HepG2 (cell line): ENCODE data around the gene STK25. TPM values are rescaled to one million over a fixed set of nuclear protein-coding genes. Genes with fewer than 3 reads are reported as not detected.

Experiments used
- ATAC-seq: fragments of 200-7000 bp; cut with Tn5 transposase; 3 replicates; pipeline ENCODE4 v1.9.1; 2020; ENCODE audit warnings: mild to moderate bottlenecking, moderate library complexity
- BruUV-seq: library from RNA; stranded (reverse); fragments of 400-500 nt; replicated peaks from 2 replicates; lab custom pipeline; 2021; lab: Mats Ljungman, UMichigan
- CTCF ChIA-PET: fragments of 300-600 bp; formaldehyde crosslinking; extraction: SDS; loops from one replicate; lab custom pipeline; 2021; ENCODE audit warnings: low total read pairs, inconsistent platforms, low intra/inter-chr PET ratio; lab: Yijun Ruan, JAX
- POLR2A ChIA-PET: fragments of 350-600 bp; sonication (Branson Sonifier 250); formaldehyde crosslinking; loops from one replicate; lab custom pipeline; 2020; ENCODE audit warnings: antibody characterized with exemption, inconsistent platforms; lab: Yijun Ruan, JAX
- DNase-seq: peaks from one replicate; pipeline ENCODE4 v3.0.0-alpha.2; 2015; ENCODE audit warnings: low spot score
- FAIRE-seq: peaks from 3 replicates; lab custom pipeline; 2011; peaks lifted over from hg19 to GRCh38; lab: Jason Lieb, UNC
- H2AFZ ChIP-seq: one replicate; pipeline ENCODE4 v1.6.1; 2011; ENCODE audit warnings: low read length, inconsistent platforms
- H3K27ac ChIP-seq: fragments of 300-600 bp; 3 replicates; pipeline ENCODE4 v1.8.0; 2011; ENCODE audit warnings: mixed run types, mild to moderate bottlenecking, mixed read lengths, low read length, inconsistent platforms; ENCODE audit not compliant: insufficient read depth; ENCODE audit errors: extremely low read length
- H3K27me3 ChIP-seq, 2 experiments: fragments of 200-600 bp in 1 of 2; 2 replicates in 1 of 2; 3 replicates in 1 of 2; pipeline versions ENCODE4 v1.6.0 to v1.8.0; 2011; ENCODE audit warnings: low read length in 2 of 2, mild to moderate bottlenecking in 2 of 2, moderate library complexity in 2 of 2, inconsistent platforms in 1 of 2; ENCODE audit not compliant: insufficient read depth in 2 of 2, control insufficient read depth in 1 of 2
- H3K36me3 ChIP-seq, 2 experiments: fragments of 200-600 bp in 1 of 2; replicated peaks in 1 of 2; 2 replicates in 1 of 2; 3 replicates in 1 of 2; pipeline versions ENCODE4 v1.5.1 to v1.8.0; 2011; ENCODE audit warnings: low read length in 2 of 2, inconsistent platforms in 1 of 2; ENCODE audit not compliant: insufficient read depth in 2 of 2, control insufficient read depth in 1 of 2
- H3K4me1 ChIP-seq: 2 replicates; pipeline ENCODE4 v1.5.1; 2012; ENCODE audit warnings: low read length, inconsistent platforms; ENCODE audit not compliant: insufficient read depth
- H3K4me2 ChIP-seq: 2 replicates; pipeline ENCODE4 v1.6.0; 2011; ENCODE audit warnings: low read depth, low read length, inconsistent platforms
- H3K4me3 ChIP-seq, 3 experiments: fragments of 200-600 bp in 1 of 3; sonication (generic), shearing (Covaris generic) in 1 of 3; replicated peaks in 1 of 3; 2 replicates each; pipeline ENCODE4 v1.5.1; 2011 to 2016; ENCODE audit warnings: low read length in 3 of 3, inconsistent platforms in 2 of 3, low read depth in 2 of 3, mild to moderate bottlenecking in 2 of 3, control low read depth in 1 of 3, mixed read lengths in 1 of 3; ENCODE audit not compliant: insufficient read depth in 1 of 3
- H3K79me2 ChIP-seq: one replicate; pipeline ENCODE4 v1.6.1; 2011; ENCODE audit warnings: low read length, inconsistent platforms; ENCODE audit not compliant: insufficient read depth
- H3K9ac ChIP-seq: 2 replicates; pipeline ENCODE4 v1.6.0; 2011; ENCODE audit warnings: mild to moderate bottlenecking, low read depth, low read length, inconsistent platforms; ENCODE audit not compliant: insufficient read depth
- H3K9me3 ChIP-seq: 2 replicates; pipeline ENCODE4 v1.5.1; 2012; ENCODE audit warnings: mild to moderate bottlenecking, low read length
- H4K20me1 ChIP-seq: 2 replicates; pipeline ENCODE4 v1.6.0; 2011; ENCODE audit warnings: inconsistent platforms, mild to moderate bottlenecking, low read length, moderate library complexity; ENCODE audit not compliant: insufficient read depth
- BORCS8-MEF2B ChIP-seq: sonication (generic); formaldehyde crosslinking; IDR thresholded peaks from 2 replicates; pipeline ENCODE4 v1.8.0; 2022; ENCODE audit warnings: mild to moderate bottlenecking, missing genetic modification reagents
- FOXP1 ChIP-seq, 2 experiments: fragments of 450-650 bp in 1 of 2; IDR thresholded peaks; 2 replicates each; pipeline ENCODE4 v1.6.1; 2017 to 2018; ENCODE audit warnings: antibody characterized with exemption in 1 of 2
- HDAC1 ChIP-seq: sonication (generic); formaldehyde crosslinking; IDR thresholded peaks from 2 replicates; pipeline ENCODE4 v1.5.1; 2020; ENCODE audit warnings: mild to moderate bottlenecking, missing genetic modification reagents
- KLF15 ChIP-seq: sonication (generic); formaldehyde crosslinking; IDR thresholded peaks from 2 replicates; pipeline ENCODE4 v1.8.1; 2023; ENCODE audit warnings: borderline replicate concordance, mild to moderate bottlenecking, inconsistent platforms, missing genetic modification reagents, mixed read lengths
- MAZ ChIP-seq, 2 experiments: sonication (generic) in 1 of 2; formaldehyde crosslinking in 1 of 2; IDR thresholded peaks; 2 replicates each; pipeline versions ENCODE4 v1.5.0 to v1.6.1; 2012 to 2020; ENCODE audit warnings: low read depth in 2 of 2, mild to moderate bottlenecking in 2 of 2, borderline replicate concordance in 1 of 2, improper control_type of control experiment in 1 of 2, low read length in 1 of 2, missing genetic modification reagents in 1 of 2, moderate library complexity in 1 of 2
- MBNL3 ChIP-seq: fragments of 250-450 bp; sonication (Bioruptor Pico); conservative IDR thresholded peaks from 2 replicates; pipeline ENCODE4 v1.8.0; 2022; ENCODE audit warnings: mild to moderate bottlenecking, inconsistent platforms
- MEIS1 ChIP-seq: sonication (generic); formaldehyde crosslinking; IDR thresholded peaks from 2 replicates; pipeline ENCODE4 v1.9.0; 2021; ENCODE audit warnings: mild to moderate bottlenecking, missing genetic modification reagents, moderate library complexity, borderline replicate concordance
- MIXL1 ChIP-seq: IDR thresholded peaks from 2 replicates; pipeline ENCODE4 v1.6.1; 2016
- SMARCE1 ChIP-seq: fragments of 450-650 bp; IDR thresholded peaks from 2 replicates; pipeline ENCODE4 v1.6.1; 2017; ENCODE audit warnings: borderline replicate concordance
- SRSF1 ChIP-seq: fragments of 200-400 bp; formaldehyde crosslinking; optimal IDR thresholded peaks from 2 replicates; pipeline ENCODE3; 2017; ENCODE audit warnings: mild to moderate bottlenecking, low read depth, low read length, moderate library complexity
- ZNF234 ChIP-seq: sonication (generic); formaldehyde crosslinking; conservative IDR thresholded peaks from 2 replicates; pipeline ENCODE4 v1.5.1; 2020; ENCODE audit warnings: mild to moderate bottlenecking, missing genetic modification reagents
- ZNF260 ChIP-seq: sonication (generic); formaldehyde crosslinking; IDR thresholded peaks from 2 replicates; pipeline ENCODE4 v1.4.0; 2020; ENCODE audit warnings: missing genetic modification reagents, low read depth, mild to moderate bottlenecking, borderline replicate concordance
- ZNF460 ChIP-seq: sonication (generic); formaldehyde crosslinking; IDR thresholded peaks from 2 replicates; pipeline ENCODE4 v1.5.1; 2020; ENCODE audit warnings: missing genetic modification reagents, mild to moderate bottlenecking, borderline replicate concordance
- ZNF670 ChIP-seq: sonication (generic); formaldehyde crosslinking; IDR thresholded peaks from 2 replicates; pipeline ENCODE4 v1.8.0; 2022; ENCODE audit warnings: mild to moderate bottlenecking, missing genetic modification reagents, borderline replicate concordance
- ZSCAN31 ChIP-seq: sonication (generic); formaldehyde crosslinking; IDR thresholded peaks from 2 replicates; pipeline ENCODE4 v1.5.0; 2020; ENCODE audit warnings: low read depth, mild to moderate bottlenecking, missing genetic modification reagents
- WGBS: methylation state at CpG from one replicate; pipeline ENCODE4 v1.1.6; 2017; ENCODE audit warnings: low lambda C conversion rate; 5-methylcytosine and 5-hydroxymethylcytosine counted together
- in situ Hi-C: cut with HindIII; loops from 2 replicates; pipeline ENCODE4 v1.10.0; 2017; ENCODE audit warnings: low pct_unique_long_range_greater_than_20kb; ENCODE audit not compliant: extremely low pct_ligation_motif_present
- intact Hi-C: fragments of 100-400 bp; cut with micrococcal nuclease; formaldehyde crosslinking; loops from one replicate; pipeline ENCODE4 v1.10.0; 2022; ENCODE audit not compliant: unreplicated experiment
- polyA plus RNA-seq, 8 experiments: library from polyadenylated mRNA; depleted of rRNA in 3 of 8; stranded (reverse) in 7 of 8; unstranded in 1 of 8; fragments of >200 nt; fragmentation: Illumina TruSeq in 4 of 8; extraction: Trizol in 4 of 8; gene quantifications; 2 replicates each; pipeline versions ENCODE4 v1.2.1 to v1.2.3, GENCODE V29; 2011 to 2016; ENCODE audit warnings: low read depth in 4 of 8, missing spikeins in 1 of 8, mixed read lengths in 1 of 8; ENCODE audit not compliant: insufficient read depth in 1 of 8
- total RNA-seq, 5 experiments: library from RNA; depleted of rRNA; stranded (reverse); fragments of >200 nt; fragmentation: Illumina TruSeq; extraction: Trizol; gene quantifications; 2 replicates each; pipeline ENCODE4 v1.2.3, GENCODE V29; 2016; ENCODE audit warnings: low read depth in 1 of 5
- TF ChIP-seq, protein P1 (sequence below): IDR thresholded peaks from 2 replicates; pipeline ENCODE4 v1.6.1; 2016; ENCODE audit warnings: low read depth, missing genetic modification reagents, missing compliant biosample characterization
- TF ChIP-seq, protein P2 (sequence below): sonication (generic); IDR thresholded peaks from 2 replicates; pipeline ENCODE4 v1.6.1; 2016; ENCODE audit warnings: low read depth, borderline replicate concordance

Gene STK25
- total and polyA plus RNA-seq, 2 of the 13 experiments (the other 11 are each of a cell fraction or from before 2014, with no cell fraction given) = 177 to 481 TPM

DNA sequence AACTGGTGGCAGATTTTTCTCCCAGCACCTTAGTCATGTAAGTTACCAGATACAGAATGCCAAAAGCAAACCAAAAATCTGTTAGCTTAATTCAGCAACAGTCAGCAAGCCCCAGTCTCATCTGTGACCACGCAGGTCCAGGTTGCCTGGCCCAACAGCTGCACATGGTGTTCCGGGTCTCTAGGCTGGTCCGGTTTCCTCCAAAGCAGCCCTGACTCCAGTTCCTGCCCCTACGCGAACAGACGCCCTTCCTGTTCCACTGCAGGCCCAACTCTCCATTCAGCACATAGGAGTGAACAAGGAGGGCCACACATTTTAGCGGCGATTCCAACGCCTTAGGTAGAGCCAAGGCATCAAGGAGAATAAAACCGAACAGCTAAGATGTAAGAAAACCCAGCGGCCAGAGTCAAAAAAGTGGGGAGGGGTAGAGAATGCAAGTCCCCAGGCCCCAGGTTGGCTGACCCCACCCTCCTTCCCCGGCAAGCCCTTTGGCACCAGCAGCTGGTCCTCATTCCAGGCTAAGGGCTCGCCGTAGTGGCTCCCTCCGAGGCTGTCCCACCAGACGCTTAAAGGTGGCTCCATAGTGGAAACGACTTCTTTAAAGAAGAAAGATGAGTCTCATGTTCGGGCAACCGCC, 1.5 kb downstream of the STK25 start:
- CTCF ChIA-PET = no interaction called here
- H3K9me3 ChIP-seq = no peaks in the 10 kb centered on the region
- H3K36me3 ChIP-seq = peaks cover 7% of the 10 kb centered on the region in 2 experiments; a peak in 4 of 5 replicates
- WGBS = 37% methylated on average over 14 of the region's 19 CpGs
- no peak overlapping the region for H2AFZ ChIP-seq
- in situ Hi-C loops (no loop called here), intact Hi-C loops (loop anchor here (10.0 kb wide), 1 partner anchor 152 kb away; the partner anchor contains the start of gene FARP2)
- POLR2A ChIA-PET = interaction anchor here (1.8 to 2.0 kb wide), 2 partner anchors 13 to 27 kb away, joined by 5 to 11 read pairs; no protein-coding TSS in a partner anchor
- DNase-seq (no peak), ATAC-seq (peak; percentile 0; the same call in 2 of the 3 replicates), FAIRE-seq (no peak)
- H3K4me2 ChIP-seq = peak overlapping the region; percentile 91
- peak overlapping the region; percentile 70 for H3K27ac ChIP-seq
- H3K27me3 ChIP-seq = no peaks in the 10 kb centered on the region
- peaks cover 48% of the 10 kb centered on the region for H3K79me2 ChIP-seq
- peak overlapping the region; percentile 85 to 98 (median 89) for H3K4me3 ChIP-seq
- TSS peak; percentile 56 for BruUV-seq
- peaks cover 35% of the 10 kb centered on the region; the same call in 1 of the 2 replicates for H4K20me1 ChIP-seq
- peak overlapping the region; percentile 83 for H3K9ac ChIP-seq
- peaks cover 62% of the 10 kb centered on the region for H3K4me1 ChIP-seq
- TF ChIP-seq MIXL1 (no peak), ZNF460 (CRISPR knock-in tag) (no peak), HDAC1 (CRISPR knock-in tag) (0 out of 2 replicates have a peak, but pooled peaks have one; percentile 12), KLF15 (CRISPR knock-in tag) (no peak), SMARCE1 (no peak), SRSF1 (peak; percentile 55), ZNF260 (no peak), ZNF234 (CRISPR knock-in tag) (peak; percentile 27; the same call in 1 of the 2 replicates), MBNL3 (no peak), FOXP1 (IDR thresholded peaks at IDR 0.05) (no peak), FOXP1 (CRISPR knock-in tag; IDR thresholded peaks at IDR 0.05) (no peak), MEIS1 (CRISPR knock-in tag) (0 out of 2 replicates have a peak, but pooled peaks have one; percentile 13), ZSCAN31 (CRISPR knock-in tag) (no peak), ZNF670 (0 out of 2 replicates have a peak, but pooled peaks have one; percentile 69), BORCS8-MEF2B (CRISPR knock-in tag) (0 out of 2 replicates have a peak, but pooled peaks have one; percentile 31), MAZ (IDR thresholded peaks at IDR 0.05; ENCODE audit: borderline replicate concordance, low read depth, low read length) (no peak), MAZ (CRISPR knock-in tag; IDR thresholded peaks at IDR 0.05; ENCODE audit: low read depth) (peak; percentile 52; the same call in 1 of the 2 replicates)
- TF ChIP-seq, protein P1, sequence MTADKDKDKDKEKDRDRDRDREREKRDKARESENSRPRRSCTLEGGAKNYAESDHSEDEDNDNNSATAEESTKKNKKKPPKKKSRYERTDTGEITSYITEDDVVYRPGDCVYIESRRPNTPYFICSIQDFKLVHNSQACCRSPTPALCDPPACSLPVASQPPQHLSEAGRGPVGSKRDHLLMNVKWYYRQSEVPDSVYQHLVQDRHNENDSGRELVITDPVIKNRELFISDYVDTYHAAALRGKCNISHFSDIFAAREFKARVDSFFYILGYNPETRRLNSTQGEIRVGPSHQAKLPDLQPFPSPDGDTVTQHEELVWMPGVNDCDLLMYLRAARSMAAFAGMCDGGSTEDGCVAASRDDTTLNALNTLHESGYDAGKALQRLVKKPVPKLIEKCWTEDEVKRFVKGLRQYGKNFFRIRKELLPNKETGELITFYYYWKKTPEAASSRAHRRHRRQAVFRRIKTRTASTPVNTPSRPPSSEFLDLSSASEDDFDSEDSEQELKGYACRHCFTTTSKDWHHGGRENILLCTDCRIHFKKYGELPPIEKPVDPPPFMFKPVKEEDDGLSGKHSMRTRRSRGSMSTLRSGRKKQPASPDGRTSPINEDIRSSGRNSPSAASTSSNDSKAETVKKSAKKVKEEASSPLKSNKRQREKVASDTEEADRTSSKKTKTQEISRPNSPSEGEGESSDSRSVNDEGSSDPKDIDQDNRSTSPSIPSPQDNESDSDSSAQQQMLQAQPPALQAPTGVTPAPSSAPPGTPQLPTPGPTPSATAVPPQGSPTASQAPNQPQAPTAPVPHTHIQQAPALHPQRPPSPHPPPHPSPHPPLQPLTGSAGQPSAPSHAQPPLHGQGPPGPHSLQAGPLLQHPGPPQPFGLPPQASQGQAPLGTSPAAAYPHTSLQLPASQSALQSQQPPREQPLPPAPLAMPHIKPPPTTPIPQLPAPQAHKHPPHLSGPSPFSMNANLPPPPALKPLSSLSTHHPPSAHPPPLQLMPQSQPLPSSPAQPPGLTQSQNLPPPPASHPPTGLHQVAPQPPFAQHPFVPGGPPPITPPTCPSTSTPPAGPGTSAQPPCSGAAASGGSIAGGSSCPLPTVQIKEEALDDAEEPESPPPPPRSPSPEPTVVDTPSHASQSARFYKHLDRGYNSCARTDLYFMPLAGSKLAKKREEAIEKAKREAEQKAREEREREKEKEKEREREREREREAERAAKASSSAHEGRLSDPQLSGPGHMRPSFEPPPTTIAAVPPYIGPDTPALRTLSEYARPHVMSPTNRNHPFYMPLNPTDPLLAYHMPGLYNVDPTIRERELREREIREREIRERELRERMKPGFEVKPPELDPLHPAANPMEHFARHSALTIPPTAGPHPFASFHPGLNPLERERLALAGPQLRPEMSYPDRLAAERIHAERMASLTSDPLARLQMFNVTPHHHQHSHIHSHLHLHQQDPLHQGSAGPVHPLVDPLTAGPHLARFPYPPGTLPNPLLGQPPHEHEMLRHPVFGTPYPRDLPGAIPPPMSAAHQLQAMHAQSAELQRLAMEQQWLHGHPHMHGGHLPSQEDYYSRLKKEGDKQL (CRISPR knock-in tag) = no peak
- TF ChIP-seq, protein P2, sequence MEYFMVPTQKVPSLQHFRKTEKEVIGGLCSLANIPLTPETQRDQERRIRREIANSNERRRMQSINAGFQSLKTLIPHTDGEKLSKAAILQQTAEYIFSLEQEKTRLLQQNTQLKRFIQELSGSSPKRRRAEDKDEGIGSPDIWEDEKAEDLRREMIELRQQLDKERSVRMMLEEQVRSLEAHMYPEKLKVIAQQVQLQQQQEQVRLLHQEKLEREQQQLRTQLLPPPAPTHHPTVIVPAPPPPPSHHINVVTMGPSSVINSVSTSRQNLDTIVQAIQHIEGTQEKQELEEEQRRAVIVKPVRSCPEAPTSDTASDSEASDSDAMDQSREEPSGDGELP = peak; percentile 59; the same call in 1 of the 2 replicates
